Caco-2 (cell line): ENCODE measurements around the gene MAST4. TPM values are rescaled to one million over a fixed set of nuclear protein-coding genes. Genes with fewer than 3 reads are reported as not detected.
A peak's percentile ranks its signal among the peaks of the same experiment; 100 is the strongest.

ENCODE experiments used
- BruUV-seq: library from RNA; stranded (reverse); fragments of 400-500 nt; replicated peaks from 2 replicates; lab custom pipeline; 2021; lab: Mats Ljungman, UMichigan
- CTCF ChIA-PET: fragments of 300-600 bp; sonication (Branson Sonifier 250); formaldehyde crosslinking; loops from one replicate; lab custom pipeline; 2022; ENCODE audit warnings: antibody characterized with exemption; lab: Charles Lee
- POLR2A ChIA-PET: fragments of 300-600 bp; sonication (Branson Sonifier 250); formaldehyde crosslinking; loops from one replicate; lab custom pipeline; 2022; ENCODE audit warnings: antibody characterized with exemption; lab: Charles Lee
- DNase-seq, 2 experiments: peaks; one replicate each; pipeline versions ENCODE4 v3.0.0 to v3.0.0-alpha.2; 2020 to 2022
- H3K27me3 ChIP-seq: replicated peaks from 2 replicates; pipeline ENCODE4 v1.6.0; 2011; ENCODE audit warnings: low read length; ENCODE audit not compliant: control insufficient read depth, insufficient read depth
- H3K36me3 ChIP-seq: 2 replicates; pipeline ENCODE4 v1.5.1; 2011; ENCODE audit warnings: low read length; ENCODE audit not compliant: control insufficient read depth, insufficient read depth
- H3K4me1 ChIP-seq: fragments of 250-450 bp; sonication (Bioruptor Pico); 2 replicates; pipeline ENCODE4 v1.5.1; 2020; ENCODE audit warnings: mild to moderate bottlenecking
- H3K4me3 ChIP-seq: 2 replicates; pipeline ENCODE4 v1.5.1; 2011; ENCODE audit warnings: low read depth, mild to moderate bottlenecking, control low read depth, low read length
- H3K9me3 ChIP-seq: fragments of 250-450 bp; sonication (Bioruptor Pico); 2 replicates; pipeline ENCODE4 v1.5.1; 2020; ENCODE audit warnings: mild to moderate bottlenecking, moderate library complexity
- H3K27ac Mint-ChIP-seq: one replicate; pipeline ENCODE4 v1.8.0; 2022; ENCODE audit warnings: mixed read lengths; ENCODE audit not compliant: unreplicated experiment
- H3K27me3 Mint-ChIP-seq: one replicate; pipeline ENCODE4 v1.8.0; 2022; ENCODE audit warnings: mixed read lengths; ENCODE audit not compliant: insufficient read depth, unreplicated experiment
- H3K36me3 Mint-ChIP-seq: one replicate; pipeline ENCODE4 v1.8.0; 2022; ENCODE audit warnings: mild to moderate bottlenecking, mixed read lengths; ENCODE audit not compliant: insufficient read depth, unreplicated experiment
- H3K4me1 Mint-ChIP-seq: one replicate; pipeline ENCODE4 v1.8.0; 2022; ENCODE audit warnings: low read depth, mixed read lengths; ENCODE audit not compliant: unreplicated experiment
- H3K4me3 Mint-ChIP-seq: one replicate; pipeline ENCODE4 v1.8.0; 2022; ENCODE audit warnings: mild to moderate bottlenecking, moderate library complexity, mixed read lengths; ENCODE audit not compliant: unreplicated experiment
- H3K9me3 Mint-ChIP-seq: one replicate; pipeline ENCODE4 v1.8.0; 2022; ENCODE audit warnings: mixed read lengths; ENCODE audit not compliant: unreplicated experiment
- intact Hi-C: fragments of 100-400 bp; cut with micrococcal nuclease; formaldehyde crosslinking; loops from one replicate; pipeline ENCODE4 v1.10.0; 2022; ENCODE audit not compliant: unreplicated experiment
- total RNA-seq: library from RNA; stranded (reverse); gene quantifications from 2 replicates; pipeline ENCODE4 v1.2.3, GENCODE V29; 2022
- TF ChIP-seq, protein P1 (sequence below), 2 experiments: fragments of 200-600 bp in 1 of 2; IDR thresholded peaks; 1 replicate in 1 of 2; 2 replicates in 1 of 2; pipeline versions ENCODE4 v1.5.1 to v1.8.0; 2011 to 2022; ENCODE audit warnings: antibody characterized with exemption in 1 of 2, control low read depth in 1 of 2, inconsistent platforms in 1 of 2, low read depth in 1 of 2, low read length in 1 of 2, mild to moderate bottlenecking in 1 of 2, moderate library complexity in 1 of 2; ENCODE audit not compliant: insufficient read depth in 1 of 2, severe bottlenecking in 1 of 2, unreplicated experiment in 1 of 2

Gene MAST4
- total RNA-seq, 1 experiment from 2014 or later, result 17.8 TPM

GRCh38 chr5:66828046-66828547 lies 231.9 kb downstream of the MAST4 start:
- Histone ChIP-seq H3K27me3 (no peaks in the 10 kb centered on the region), H3K4me1 (no peaks in the 10 kb centered on the region), H3K36me3 (no peaks in the 10 kb centered on the region), H3K4me3 (no peak overlapping the region), H3K9me3 (no peaks in the 10 kb centered on the region)
- DNase-seq, result no peak
- Mint-ChIP-seq H3K27me3 (peaks cover 23% of the 10 kb centered on the region), H3K4me3 (peak overlapping the region; percentile 71), H3K4me1 (peaks cover 10% of the 10 kb centered on the region), H3K36me3 (no peaks in the 10 kb centered on the region), H3K9me3 (no peaks in the 10 kb centered on the region), H3K27ac (no peak overlapping the region)
- POLR2A ChIA-PET, result no interaction called here
- CTCF ChIA-PET, result interaction anchor here (1.0 to 1.2 kb wide), 3 partner anchors 32 to 522 kb away, joined by 3 to 4 read pairs (median 3); no protein-coding TSS in a partner anchor
- BruUV-seq, result no TSS peak
- intact Hi-C loops, result loop anchor here (5.0 kb wide), 1 partner anchor 34 kb away; no protein-coding TSS in a partner anchor
- TF ChIP-seq, protein P1, sequence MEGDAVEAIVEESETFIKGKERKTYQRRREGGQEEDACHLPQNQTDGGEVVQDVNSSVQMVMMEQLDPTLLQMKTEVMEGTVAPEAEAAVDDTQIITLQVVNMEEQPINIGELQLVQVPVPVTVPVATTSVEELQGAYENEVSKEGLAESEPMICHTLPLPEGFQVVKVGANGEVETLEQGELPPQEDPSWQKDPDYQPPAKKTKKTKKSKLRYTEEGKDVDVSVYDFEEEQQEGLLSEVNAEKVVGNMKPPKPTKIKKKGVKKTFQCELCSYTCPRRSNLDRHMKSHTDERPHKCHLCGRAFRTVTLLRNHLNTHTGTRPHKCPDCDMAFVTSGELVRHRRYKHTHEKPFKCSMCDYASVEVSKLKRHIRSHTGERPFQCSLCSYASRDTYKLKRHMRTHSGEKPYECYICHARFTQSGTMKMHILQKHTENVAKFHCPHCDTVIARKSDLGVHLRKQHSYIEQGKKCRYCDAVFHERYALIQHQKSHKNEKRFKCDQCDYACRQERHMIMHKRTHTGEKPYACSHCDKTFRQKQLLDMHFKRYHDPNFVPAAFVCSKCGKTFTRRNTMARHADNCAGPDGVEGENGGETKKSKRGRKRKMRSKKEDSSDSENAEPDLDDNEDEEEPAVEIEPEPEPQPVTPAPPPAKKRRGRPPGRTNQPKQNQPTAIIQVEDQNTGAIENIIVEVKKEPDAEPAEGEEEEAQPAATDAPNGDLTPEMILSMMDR (IDR thresholded peaks at IDR 0.05; ENCODE audit: insufficient read depth in 1 of 2, low read depth in 1 of 2, low read length in 1 of 2, severe bottlenecking in 1 of 2, unreplicated experiment in 1 of 2), result no peak

- DNase-seq, result peak; percentile 30 to 43
- Histone ChIP-seq H3K36me3 (no peaks in the 10 kb centered on the region), H3K27me3 (no peaks in the 10 kb centered on the region), H3K9me3 (no peaks in the 10 kb centered on the region), H3K4me3 (0 out of 2 replicates have a peak overlapping the region, but pooled peaks have one; percentile 1), H3K4me1 (no peaks in the 10 kb centered on the region)
- Mint-ChIP-seq H3K36me3 (no peaks in the 10 kb centered on the region), H3K4me1 (peaks cover 10% of the 10 kb centered on the region), H3K27ac (no peak overlapping the region), H3K9me3 (no peaks in the 10 kb centered on the region), H3K4me3 (peak overlapping the region; percentile 71), H3K27me3 (peaks cover 27% of the 10 kb centered on the region)
- POLR2A ChIA-PET, result no interaction called here
- intact Hi-C loops, result loop anchor here (5.0 kb wide), 1 partner anchor 34 kb away; no protein-coding TSS in a partner anchor
- TF ChIP-seq, protein P1 (IDR thresholded peaks at IDR 0.05; ENCODE audit: insufficient read depth in 1 of 2, low read depth in 1 of 2, low read length in 1 of 2, severe bottlenecking in 1 of 2, unreplicated experiment in 1 of 2), result no peak
- CTCF ChIA-PET, result interaction anchor here (0.6 to 1.2 kb wide), 3 partner anchors 32 to 523 kb away, joined by 3 to 4 read pairs (median 3); no protein-coding TSS in a partner anchor
- no TSS peak for BruUV-seq
Measured at GRCh38 chr5:66828548-66829357, 232.6 kb downstream of the MAST4 start.

- H3K27me3 Mint-ChIP-seq, result peaks cover 24% of the 10 kb centered on the region
- peaks cover 10% of the 10 kb centered on the region for H3K4me1 Mint-ChIP-seq
- no peak overlapping the region for H3K27ac Mint-ChIP-seq
- Histone ChIP-seq H3K4me3 (no peak overlapping the region), H3K9me3 (no peaks in the 10 kb centered on the region), H3K4me1 (no peaks in the 10 kb centered on the region), H3K27me3 (no peaks in the 10 kb centered on the region), H3K36me3 (no peaks in the 10 kb centered on the region)
- TF ChIP-seq, protein P1 (IDR thresholded peaks at IDR 0.05; ENCODE audit: insufficient read depth in 1 of 2, low read depth in 1 of 2, low read length in 1 of 2, severe bottlenecking in 1 of 2, unreplicated experiment in 1 of 2), result no peak
- no peaks in the 10 kb centered on the region for H3K36me3 Mint-ChIP-seq
- CTCF ChIA-PET, result interaction anchor here (1.0 to 1.2 kb wide), 2 partner anchors 33 to 523 kb away, joined by 3 read pairs; no protein-coding TSS in a partner anchor
- no TSS peak for BruUV-seq
- intact Hi-C loops, result loop anchor here (5.0 kb wide), 1 partner anchor 33 kb away; no protein-coding TSS in a partner anchor
- H3K4me3 Mint-ChIP-seq, result peak overlapping the region; percentile 71
- no peaks in the 10 kb centered on the region for H3K9me3 Mint-ChIP-seq
- DNase-seq, result no peak
- POLR2A ChIA-PET, result no interaction called here
Measured at GRCh38 chr5:66829358-66829674, 233.1 kb downstream of the MAST4 start.
